GM10248 (cell line): Measurements from ENCODE around the gene TMEM198.

Experiments
- CTCF ChIA-PET: fragments of 300-600 bp; sonication (Branson Sonifier 250); formaldehyde crosslinking; extraction: SDS; loops from one replicate; lab custom pipeline; 2021; ENCODE audit warnings: antibody characterized with exemption; lab: Yijun Ruan, JAX
- POLR2A ChIA-PET: fragments of 350-650 bp; sonication (Branson Sonifier 250); formaldehyde crosslinking; extraction: SDS; loops from one replicate; lab custom pipeline; 2020; ENCODE audit warnings: antibody characterized with exemption; lab: Yijun Ruan, JAX
- DNase-seq: peaks from one replicate; pipeline ENCODE4 v3.0.0; 2012; ENCODE audit errors: extremely low spot score
- CTCF ChIP-seq: IDR thresholded peaks from 2 replicates; pipeline ENCODE4 v1.5.1; 2012; ENCODE audit warnings: mild to moderate bottlenecking, low read depth; ENCODE audit errors: extremely low read depth, missing control alignments, control extremely low read depth

The TMEM198 gene

GRCh38 chr2:219566640-219567039, 22.8 kb downstream of the TMEM198 start:
- ChIA-PET POLR2A (no interaction called here), CTCF (interaction anchor here (1.4 to 2.3 kb wide), 2 partner anchors 11 to 37 kb away, joined by 3 to 7 read pairs; no protein-coding TSS in a partner anchor)
- TF ChIP-seq CTCF = no peak
- no peak for DNase-seq

GRCh38 chr2:219567131-219567530, 23.3 kb downstream of the TMEM198 start:
- CTCF ChIA-PET = interaction anchor here (2.3 kb wide), 1 partner anchor 12 kb away, joined by 7 read pairs; no protein-coding TSS in a partner anchor

GRCh38 chr2:219567791-219568361, 24.0 kb downstream of the TMEM198 start:
- no peak for DNase-seq
- ChIA-PET CTCF (interaction anchor here (2.3 kb wide), 1 partner anchor 13 kb away, joined by 7 read pairs; no protein-coding TSS in a partner anchor), POLR2A (no interaction called here)
- no peak for TF ChIP-seq CTCF

More at GRCh38 chr2:219567131-219567530, 23.3 kb downstream of the TMEM198 start:
- no peak for TF ChIP-seq CTCF
- POLR2A ChIA-PET = no interaction called here
- DNase-seq = no peak

GRCh38 chr2:219569041-219569440, 25.2 kb downstream of the TMEM198 start:
- CTCF ChIA-PET = no interaction called here
- POLR2A ChIA-PET = no interaction called here

GRCh38 chr2:219569635-219570034, 25.8 kb downstream of the TMEM198 start:
- CTCF ChIA-PET = no interaction called here
- no peak for TF ChIP-seq CTCF
- DNase-seq = no peak
- POLR2A ChIA-PET = no interaction called here

More at GRCh38 chr2:219569041-219569440, 25.2 kb downstream of the TMEM198 start:
- no peak for TF ChIP-seq CTCF
- no peak for DNase-seq

GRCh38 chr2:219570194-219570923, 26.5 kb downstream of the TMEM198 start:
- POLR2A ChIA-PET = no interaction called here
- CTCF ChIA-PET = interaction anchor here (1.0 to 3.1 kb wide), 3 partner anchors 10 to 28 kb away, joined by 3 to 18 read pairs (median 3); no protein-coding TSS in a partner anchor
- no peak for DNase-seq
- no peak for TF ChIP-seq CTCF
